PFSK-1 (cell line): ENCODE data around the gene NRXN3.

Source experiments
- POLR2AphosphoS5 ChIP-seq: IDR thresholded peaks from 2 replicates; pipeline ENCODE4 v1.6.1; 2012; ENCODE audit warnings: low read depth, mild to moderate bottlenecking, control low read depth, low read length, moderate library complexity
- REST ChIP-seq, 2 experiments: IDR thresholded peaks; 2 replicates each; pipeline versions ENCODE4 v1.6.1 to v1.8.0; 2011 to 2012; ENCODE audit warnings: low read depth in 2 of 2, low read length in 2 of 2, control low read depth in 1 of 2, inconsistent platforms in 1 of 2, mild to moderate bottlenecking in 1 of 2, moderate library complexity in 1 of 2; ENCODE audit not compliant: insufficient read depth in 1 of 2
- SIN3A ChIP-seq: IDR thresholded peaks from 2 replicates; pipeline ENCODE4 v1.6.1; 2012; ENCODE audit warnings: mild to moderate bottlenecking, low read length, moderate library complexity, borderline replicate concordance; ENCODE audit not compliant: insufficient read depth
- TAF1 ChIP-seq: IDR thresholded peaks from 2 replicates; pipeline ENCODE4 v1.6.1; 2012; ENCODE audit warnings: low read length, control low read depth, borderline replicate concordance; ENCODE audit not compliant: insufficient read depth

GRCh38 chr14:78324353-78324752 is 154.2 kb downstream of the NRXN3 start:
- TF ChIP-seq TAF1 (no peak), POLR2AphosphoS5 (no peak), REST (IDR thresholded peaks at IDR 0.05; ENCODE audit: insufficient read depth in 1 of 2, low read depth in 2 of 2, low read length in 2 of 2) (no peak), SIN3A (no peak)
